Lung (tissue), 12 donors: ENCODE results near the gene SRM. TPM values are rescaled to one million over a fixed set of nuclear protein-coding genes. Genes with fewer than 3 reads are reported as not detected.
A peak's percentile ranks its signal among the peaks of the same experiment; 100 is the strongest.

Experiments
- ATAC-seq: fragments of 200-7000 bp; cut with Tn5 transposase; one replicate; pipeline ENCODE4 v1.9.1; 2020; ENCODE audit warnings: moderate number of reproducible peaks; ENCODE audit not compliant: insufficient read depth, low FRiP score
- DNase-seq, 3 donors: peaks; one replicate each; pipeline ENCODE4 v3.0.0-alpha.2; 2013 to 2017
- H3K27ac ChIP-seq, 2 donors: one replicate each; pipeline ENCODE4 v1.5.1; 2013; ENCODE audit warnings: mild to moderate bottlenecking in 2 of 2, moderate library complexity in 2 of 2, control low read depth in 1 of 2, inconsistent platforms in 1 of 2, low read depth in 1 of 2, low read length in 1 of 2
- H3K27me3 ChIP-seq, 3 donors: one replicate each; pipeline ENCODE4 v1.5.1; 2013; ENCODE audit warnings: low read length in 2 of 3; ENCODE audit not compliant: control insufficient read depth in 3 of 3, insufficient read depth in 3 of 3
- H3K36me3 ChIP-seq, 4 donors: one replicate each; pipeline ENCODE4 v1.5.1; 2013; ENCODE audit warnings: low read length in 4 of 4, mild to moderate bottlenecking in 1 of 4, moderate library complexity in 1 of 4; ENCODE audit not compliant: control insufficient read depth in 4 of 4, insufficient read depth in 4 of 4
- H3K4me1 ChIP-seq, 5 donors: one replicate each; pipeline ENCODE4 v1.5.1; 2013; ENCODE audit warnings: low read length in 5 of 5, mild to moderate bottlenecking in 2 of 5, moderate library complexity in 1 of 5; ENCODE audit not compliant: control insufficient read depth in 5 of 5, insufficient read depth in 5 of 5
- H3K4me3 ChIP-seq: one replicate; pipeline ENCODE4 v1.5.1; 2013; ENCODE audit warnings: mild to moderate bottlenecking, control low read depth, moderate library complexity
- H3K9ac ChIP-seq, 2 donors: one replicate each; pipeline ENCODE4 v1.5.1; 2013; ENCODE audit warnings: low read length in 2 of 2, control low read depth in 1 of 2; ENCODE audit not compliant: insufficient read depth in 1 of 2
- H3K9me3 ChIP-seq, 4 donors: one replicate each; pipeline ENCODE4 v1.5.1; 2013; ENCODE audit warnings: low read length in 3 of 4, mild to moderate bottlenecking in 1 of 4, moderate library complexity in 1 of 4; ENCODE audit not compliant: control insufficient read depth in 4 of 4, insufficient read depth in 3 of 4
- WGBS, 2 donors: extraction: QIAGEN DNeasy Blood & Tissue Kit; methylation state at CpG; one replicate each; pipeline ENCODE4 v1.1.7; 2013; 5-methylcytosine and 5-hydroxymethylcytosine counted together
- polyA plus RNA-seq, 2 donors: library from polyadenylated mRNA; stranded (reverse); fragments of 200-250 nt; gene quantifications; one replicate each; pipeline ENCODE4 v1.2.1, GENCODE V29; 2013
- total RNA-seq, 2 donors: library from RNA; depleted of rRNA in 1 of 2; stranded (reverse); fragments of >200 nt in 1 of 2; gene quantifications; one replicate each; pipeline ENCODE4 v1.2.1, GENCODE V29; 2014 to 2021
- TF ChIP-seq, protein P1 (sequence below): IDR thresholded peaks from 2 replicates; pipeline ENCODE4 v1.5.1; 2012; ENCODE audit warnings: mild to moderate bottlenecking; ENCODE audit errors: control extremely low read depth, extremely low read depth
- donor health status: control.
- donor health status: control.
- donor health status: Bipolar disorder and iron deficiency.
- donor health status: healthy.
- donor health status: DM: yes; HTN: yes; CAD: no.

SRM gene
- total and polyA plus RNA-seq, 4 donors: 12.3 to 132 (median 115) TPM

DNA sequence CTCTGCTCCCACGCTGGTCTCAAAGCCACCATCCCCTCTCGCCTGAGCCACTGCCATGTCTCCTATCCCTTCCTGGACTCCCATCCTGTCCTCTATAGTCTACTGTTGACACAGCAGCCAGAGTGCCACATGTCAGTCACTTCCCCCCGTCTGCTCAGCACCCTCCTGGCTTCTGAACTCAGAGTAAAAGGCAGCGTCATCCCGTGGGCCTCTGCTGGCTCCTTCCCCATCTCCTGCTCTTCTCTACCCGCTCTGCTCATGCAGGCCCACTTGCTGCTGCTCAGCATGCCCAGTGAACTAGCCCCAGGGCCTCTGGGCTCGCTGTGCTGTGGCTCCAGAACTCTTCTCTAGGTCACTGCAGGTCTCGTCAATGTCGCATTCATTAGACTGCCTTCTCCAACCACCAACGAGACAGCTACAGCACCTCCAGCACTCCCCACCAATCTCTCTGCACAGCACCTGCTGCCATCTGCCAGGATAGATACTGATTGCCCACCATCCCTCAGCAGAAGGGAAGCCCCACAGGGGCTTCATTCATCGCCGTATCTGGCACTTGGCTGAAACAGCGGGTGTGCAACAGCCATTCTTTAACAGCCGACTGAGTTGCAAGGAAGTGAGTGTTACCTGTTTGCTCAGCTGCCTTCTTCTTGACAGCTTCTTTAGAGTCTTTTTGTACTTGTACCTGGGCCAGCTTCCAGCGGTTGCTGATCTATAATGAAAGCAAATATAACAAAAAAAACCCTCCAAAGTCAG, 11.8 kb upstream of the SRM start:
- no peak overlapping the region for H3K27ac ChIP-seq
- H3K9me3 ChIP-seq: no peaks in the 10 kb centered on the region
- no peak overlapping the region for H3K9ac ChIP-seq
- no peaks in the 10 kb centered on the region for H3K27me3 ChIP-seq
- TF ChIP-seq, protein P1, sequence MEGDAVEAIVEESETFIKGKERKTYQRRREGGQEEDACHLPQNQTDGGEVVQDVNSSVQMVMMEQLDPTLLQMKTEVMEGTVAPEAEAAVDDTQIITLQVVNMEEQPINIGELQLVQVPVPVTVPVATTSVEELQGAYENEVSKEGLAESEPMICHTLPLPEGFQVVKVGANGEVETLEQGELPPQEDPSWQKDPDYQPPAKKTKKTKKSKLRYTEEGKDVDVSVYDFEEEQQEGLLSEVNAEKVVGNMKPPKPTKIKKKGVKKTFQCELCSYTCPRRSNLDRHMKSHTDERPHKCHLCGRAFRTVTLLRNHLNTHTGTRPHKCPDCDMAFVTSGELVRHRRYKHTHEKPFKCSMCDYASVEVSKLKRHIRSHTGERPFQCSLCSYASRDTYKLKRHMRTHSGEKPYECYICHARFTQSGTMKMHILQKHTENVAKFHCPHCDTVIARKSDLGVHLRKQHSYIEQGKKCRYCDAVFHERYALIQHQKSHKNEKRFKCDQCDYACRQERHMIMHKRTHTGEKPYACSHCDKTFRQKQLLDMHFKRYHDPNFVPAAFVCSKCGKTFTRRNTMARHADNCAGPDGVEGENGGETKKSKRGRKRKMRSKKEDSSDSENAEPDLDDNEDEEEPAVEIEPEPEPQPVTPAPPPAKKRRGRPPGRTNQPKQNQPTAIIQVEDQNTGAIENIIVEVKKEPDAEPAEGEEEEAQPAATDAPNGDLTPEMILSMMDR: no peak
- ATAC-seq: no peak
- peaks cover 0 to 10% (median 0%) of the 10 kb centered on the region in 5 donors for H3K4me1 ChIP-seq
- H3K4me3 ChIP-seq: no peak overlapping the region
- WGBS, 2 donors: 74 to 86% methylated on average over 15 of the region's 15 CpGs
- peak in 1 of 3 donors; percentile 33 for DNase-seq
- H3K36me3 ChIP-seq: peaks cover 45 to 67% (median 57%) of the 10 kb centered on the region in 4 donors

DNA sequence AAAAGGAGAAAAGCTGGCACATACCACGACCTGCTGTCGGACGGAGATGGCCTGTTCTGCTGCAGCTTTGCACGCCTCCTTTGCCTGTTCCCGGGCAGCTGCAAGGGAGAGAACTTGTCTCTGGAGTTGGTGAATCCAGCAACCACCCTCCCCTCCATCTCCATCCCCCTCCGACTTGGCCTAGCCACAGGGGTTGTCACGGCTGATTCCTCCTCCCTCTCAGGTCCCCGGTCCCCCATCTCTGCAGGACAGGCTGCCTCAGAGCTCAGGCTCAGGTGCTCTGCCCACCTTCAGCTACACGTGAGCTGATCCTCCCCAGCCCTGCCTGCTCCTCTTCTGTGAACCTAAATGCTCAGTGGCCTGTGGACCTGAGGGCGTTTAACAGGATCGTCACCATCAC, 11.1 kb upstream of the SRM start:
- H3K9ac ChIP-seq: no peak overlapping the region
- no peak for ATAC-seq
- TF ChIP-seq, protein P1: no peak
- DNase-seq: no peak
- H3K36me3 ChIP-seq: peaks cover 42 to 66% (median 54%) of the 10 kb centered on the region in 4 donors
- no peak overlapping the region for H3K4me3 ChIP-seq
- peaks cover 0 to 10% (median 0%) of the 10 kb centered on the region in 5 donors for H3K4me1 ChIP-seq
- H3K27me3 ChIP-seq: no peaks in the 10 kb centered on the region
- no peaks in the 10 kb centered on the region for H3K9me3 ChIP-seq
- WGBS, 2 donors: 92 to 93% methylated on average over 11 of the region's 11 CpGs
- H3K27ac ChIP-seq: no peak overlapping the region

DNA sequence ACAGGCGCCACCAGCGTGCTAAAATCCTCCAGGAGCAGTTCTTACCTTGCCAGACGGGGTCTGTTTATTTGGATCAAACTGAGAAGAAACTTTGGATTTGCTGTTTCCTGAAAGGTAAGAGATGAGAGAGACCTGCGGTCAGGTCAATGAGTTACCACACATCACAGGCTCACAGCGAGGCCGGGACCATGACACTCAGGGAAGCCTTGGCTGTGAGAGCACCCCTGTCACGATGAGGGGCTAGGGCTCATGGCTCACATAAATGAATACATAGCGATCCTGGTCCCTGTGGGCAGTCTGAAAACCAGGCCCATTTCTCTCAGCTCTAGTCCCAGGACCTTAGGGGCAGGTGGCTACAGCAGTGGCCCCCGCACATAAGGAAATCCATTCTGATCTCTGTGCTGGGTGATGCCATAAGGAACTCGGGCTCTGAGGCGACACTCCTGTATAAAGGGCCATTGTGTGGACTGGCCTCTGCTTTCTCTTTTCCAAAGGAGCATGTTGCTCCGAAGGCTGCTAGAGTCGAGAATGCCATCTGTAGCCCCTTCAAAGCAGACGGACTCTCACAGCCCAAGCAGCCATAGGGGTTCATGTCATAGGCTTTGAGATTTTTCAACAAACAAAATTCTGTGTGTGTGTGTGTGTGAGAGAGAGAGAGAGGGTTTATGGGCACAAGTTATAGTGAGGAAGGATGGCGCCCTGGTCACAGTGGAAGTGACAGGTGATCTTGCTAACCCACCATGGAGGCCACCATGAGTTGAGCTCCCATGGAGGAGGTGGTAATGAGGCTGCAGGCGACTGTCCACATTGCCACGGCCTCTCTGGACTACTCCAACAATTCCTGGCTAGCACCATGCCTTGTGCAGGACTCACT, 9.0 kb upstream of the SRM start:
- WGBS, 2 donors: 95 to 96% methylated on average over 17 of the region's 17 CpGs
- no peak overlapping the region for H3K27ac ChIP-seq
- DNase-seq (no peak), ATAC-seq (no peak)
- H3K4me3 ChIP-seq: no peak overlapping the region
- TF ChIP-seq, protein P1: no peak
- H3K4me1 ChIP-seq: peaks cover 0 to 10% (median 0%) of the 10 kb centered on the region in 5 donors
- peaks cover 38 to 61% (median 51%) of the 10 kb centered on the region in 4 donors for H3K36me3 ChIP-seq
- no peak overlapping the region for H3K9ac ChIP-seq
- H3K27me3 ChIP-seq: no peaks in the 10 kb centered on the region
- H3K9me3 ChIP-seq: peaks cover 0 to 4% (median under 1%) of the 10 kb centered on the region in 4 donors
